GM12892 (cell line): Measurements from ENCODE around the gene ST6GAL1.

Experiments used
- POLR2A ChIP-seq: IDR thresholded peaks from 2 replicates; pipeline ENCODE4 v1.6.1; 2011; ENCODE audit warnings: low read depth, low read length, control low read depth
- TAF1 ChIP-seq: IDR thresholded peaks from 2 replicates; pipeline ENCODE4 v1.6.1; 2011; ENCODE audit warnings: low read depth, mild to moderate bottlenecking, control low read depth, low read length, borderline replicate concordance

DNA sequence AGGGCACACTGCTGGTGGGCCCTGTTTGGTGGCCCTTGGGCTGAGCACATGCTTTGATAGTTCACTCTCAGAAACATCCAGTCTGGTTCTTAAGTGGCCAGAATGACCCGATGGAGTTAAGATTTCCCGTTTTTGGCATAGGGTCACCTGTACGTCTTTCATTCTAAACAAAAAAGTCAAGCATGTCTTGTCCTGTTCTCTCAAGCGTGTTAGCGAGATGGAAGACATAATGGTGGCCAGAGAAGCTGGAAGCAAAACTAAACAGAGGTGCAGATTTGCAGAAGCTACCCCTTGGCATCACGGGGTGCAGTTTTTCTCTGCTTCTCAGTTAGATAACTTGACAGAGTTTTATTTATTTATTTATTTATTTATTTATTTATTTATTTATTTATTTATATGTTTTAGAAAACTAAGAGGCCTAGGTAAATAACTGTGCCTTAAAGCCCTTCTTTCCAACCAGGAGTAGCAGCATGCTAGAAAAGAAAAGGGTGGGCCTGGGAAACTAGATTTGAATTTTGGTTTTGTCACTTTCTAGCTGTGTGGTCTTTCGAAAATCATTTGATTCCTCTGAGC, 63.0 kb downstream of the ST6GAL1 start:
- TF ChIP-seq TAF1, result no peak
- no peak for TF ChIP-seq POLR2A
